ENCODE measurements around the gene BCO2. TPM values are rescaled to one million over a fixed set of nuclear protein-coding genes. Genes with fewer than 3 reads are reported as not detected.

The BCO2 gene
- total RNA-seq, 1 donor from 2014 or later = 1.5 TPM

DNA sequence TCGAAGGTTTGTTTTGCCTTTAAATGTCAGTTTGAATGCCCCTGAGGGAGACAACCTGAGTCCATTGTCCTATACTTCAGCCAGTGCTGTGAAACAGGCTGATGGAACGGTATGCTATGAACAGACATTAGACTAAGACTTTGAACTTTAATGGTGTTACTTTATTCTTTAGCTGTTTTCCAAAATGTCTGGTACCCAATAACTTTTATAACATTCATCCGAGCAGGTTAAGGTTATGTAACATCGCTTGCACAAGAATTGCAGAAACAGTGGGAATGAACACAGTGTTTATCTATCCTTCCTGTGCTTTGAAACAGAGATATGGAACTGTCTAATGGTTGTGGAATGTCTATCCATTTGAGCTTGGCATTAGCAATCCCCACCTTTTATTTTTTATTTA, 38.4 kb downstream of the BCO2 start:
- Mint-ChIP-seq H3K36me3 (ENCODE audit: unreplicated experiment) (no peaks in the 10 kb centered on the region), H3K27me3 (ENCODE audit: unreplicated experiment) (peaks cover 35% of the 10 kb centered on the region), H3K9me3 (ENCODE audit: unreplicated experiment) (no peaks in the 10 kb centered on the region), H3K27ac (ENCODE audit: unreplicated experiment) (no peak overlapping the region), H3K4me3 (ENCODE audit: unreplicated experiment) (no peak overlapping the region), H3K4me1 (ENCODE audit: unreplicated experiment) (peaks cover 8% of the 10 kb centered on the region)
- DNase-seq (ENCODE audit: extremely low spot score, unreplicated experiment) = no peak
- TF ChIP-seq, protein P1, sequence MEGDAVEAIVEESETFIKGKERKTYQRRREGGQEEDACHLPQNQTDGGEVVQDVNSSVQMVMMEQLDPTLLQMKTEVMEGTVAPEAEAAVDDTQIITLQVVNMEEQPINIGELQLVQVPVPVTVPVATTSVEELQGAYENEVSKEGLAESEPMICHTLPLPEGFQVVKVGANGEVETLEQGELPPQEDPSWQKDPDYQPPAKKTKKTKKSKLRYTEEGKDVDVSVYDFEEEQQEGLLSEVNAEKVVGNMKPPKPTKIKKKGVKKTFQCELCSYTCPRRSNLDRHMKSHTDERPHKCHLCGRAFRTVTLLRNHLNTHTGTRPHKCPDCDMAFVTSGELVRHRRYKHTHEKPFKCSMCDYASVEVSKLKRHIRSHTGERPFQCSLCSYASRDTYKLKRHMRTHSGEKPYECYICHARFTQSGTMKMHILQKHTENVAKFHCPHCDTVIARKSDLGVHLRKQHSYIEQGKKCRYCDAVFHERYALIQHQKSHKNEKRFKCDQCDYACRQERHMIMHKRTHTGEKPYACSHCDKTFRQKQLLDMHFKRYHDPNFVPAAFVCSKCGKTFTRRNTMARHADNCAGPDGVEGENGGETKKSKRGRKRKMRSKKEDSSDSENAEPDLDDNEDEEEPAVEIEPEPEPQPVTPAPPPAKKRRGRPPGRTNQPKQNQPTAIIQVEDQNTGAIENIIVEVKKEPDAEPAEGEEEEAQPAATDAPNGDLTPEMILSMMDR (IDR thresholded peaks at IDR 0.05) = no peak

DNA sequence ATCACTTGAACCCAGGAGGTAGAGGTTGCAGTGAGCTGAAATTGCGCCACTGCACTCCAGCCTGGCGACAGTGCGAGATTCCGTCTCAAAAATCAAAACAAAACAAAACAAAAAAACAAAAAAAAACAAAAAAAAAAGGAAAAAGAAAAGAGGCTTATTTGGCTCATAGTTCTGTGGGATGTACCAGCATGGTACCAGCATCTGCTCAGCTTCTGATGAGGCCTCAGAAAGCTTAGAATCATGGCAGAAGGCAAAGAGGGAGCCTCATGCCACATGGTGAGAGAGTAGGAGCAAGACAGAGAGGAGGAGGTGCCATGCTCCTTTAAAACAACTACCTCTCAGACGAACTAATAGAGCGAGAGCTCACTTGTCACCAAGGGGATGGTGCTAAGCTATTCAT, 40.3 kb downstream of the BCO2 start:
- Mint-ChIP-seq H3K9me3 (ENCODE audit: unreplicated experiment) (no peaks in the 10 kb centered on the region), H3K4me1 (ENCODE audit: unreplicated experiment) (peaks cover 8% of the 10 kb centered on the region), H3K36me3 (ENCODE audit: unreplicated experiment) (no peaks in the 10 kb centered on the region), H3K27ac (ENCODE audit: unreplicated experiment) (no peak overlapping the region), H3K27me3 (ENCODE audit: unreplicated experiment) (peaks cover 17% of the 10 kb centered on the region), H3K4me3 (ENCODE audit: unreplicated experiment) (no peak overlapping the region)
- no peak for DNase-seq (ENCODE audit: extremely low spot score, unreplicated experiment)
- TF ChIP-seq, protein P1 (IDR thresholded peaks at IDR 0.05) = no peak

DNA sequence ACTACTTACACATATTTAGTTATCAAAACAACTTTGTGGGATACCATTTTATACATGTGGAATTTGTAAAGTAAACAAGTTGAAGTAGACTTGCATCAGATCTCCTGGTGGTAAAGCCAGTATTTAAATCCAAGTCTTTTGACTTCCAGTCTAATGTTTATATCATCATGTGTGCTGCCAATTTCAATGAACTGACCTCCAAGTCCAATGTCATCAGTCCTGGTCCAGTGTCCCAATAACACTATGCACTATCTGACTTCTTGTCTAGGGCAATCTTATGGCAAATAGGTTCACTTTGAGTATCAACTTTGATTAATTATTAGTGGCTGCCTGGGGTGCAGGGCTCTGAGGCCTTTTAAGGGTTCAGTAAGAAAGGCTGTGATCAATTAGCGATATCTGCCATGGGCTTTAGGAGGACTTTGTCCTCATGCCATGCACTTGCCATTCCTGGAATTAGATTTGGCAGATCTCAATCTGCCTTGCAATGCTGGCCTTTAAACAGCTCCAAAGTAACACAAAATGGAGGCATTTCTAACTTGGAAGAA, 41.3 kb downstream of the BCO2 start:
- H3K9me3 Mint-ChIP-seq (ENCODE audit: unreplicated experiment) = no peaks in the 10 kb centered on the region
- peaks cover 12% of the 10 kb centered on the region for H3K4me1 Mint-ChIP-seq (ENCODE audit: unreplicated experiment)
- DNase-seq (ENCODE audit: extremely low spot score, unreplicated experiment) = no peak
- H3K36me3 Mint-ChIP-seq (ENCODE audit: unreplicated experiment) = no peaks in the 10 kb centered on the region
- peaks cover 10% of the 10 kb centered on the region for H3K27me3 Mint-ChIP-seq (ENCODE audit: unreplicated experiment)
- H3K4me3 Mint-ChIP-seq (ENCODE audit: unreplicated experiment) = no peak overlapping the region
- peak overlapping the region; percentile 23 for H3K27ac Mint-ChIP-seq (ENCODE audit: unreplicated experiment)
- TF ChIP-seq, protein P1 (IDR thresholded peaks at IDR 0.05) = no peak

DNA sequence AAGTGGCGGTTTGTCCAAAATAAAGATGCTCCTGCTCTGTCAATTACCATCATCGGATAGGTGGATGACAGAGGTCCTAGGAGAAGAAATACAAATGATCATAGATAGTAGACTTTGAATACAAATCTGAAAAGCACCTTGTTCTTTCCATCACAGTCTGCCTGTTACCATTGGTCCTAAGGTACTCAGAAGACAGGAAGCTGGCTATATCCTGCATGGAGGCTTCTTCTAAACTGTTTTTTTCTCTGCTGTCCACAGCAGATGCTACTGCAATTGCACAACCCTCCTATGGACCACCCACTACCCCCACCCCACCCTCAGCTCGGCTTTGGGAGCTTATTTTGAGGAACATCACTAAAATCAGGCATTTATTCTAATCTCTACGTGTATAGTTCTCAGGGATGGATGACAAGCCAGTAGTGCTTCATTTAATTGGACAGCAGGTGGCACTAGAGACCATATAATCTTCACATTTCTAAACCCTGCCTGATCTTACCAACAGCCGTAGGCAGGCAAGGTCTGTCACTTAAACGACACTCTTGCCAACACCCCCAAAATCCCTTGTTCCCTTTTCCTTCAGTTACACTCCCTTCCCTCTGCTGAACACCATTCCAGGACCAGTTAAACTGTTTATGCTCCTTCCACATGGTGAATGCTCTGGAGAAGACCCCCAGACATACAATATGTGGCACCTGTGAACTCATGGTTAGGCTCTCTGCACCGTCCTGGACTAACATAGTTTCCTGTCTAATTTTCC, 44.3 kb downstream of the BCO2 start:
- Mint-ChIP-seq H3K27ac (ENCODE audit: unreplicated experiment) (no peak overlapping the region), H3K9me3 (ENCODE audit: unreplicated experiment) (no peaks in the 10 kb centered on the region), H3K27me3 (ENCODE audit: unreplicated experiment) (no peaks in the 10 kb centered on the region), H3K4me1 (ENCODE audit: unreplicated experiment) (peaks cover 12% of the 10 kb centered on the region), H3K4me3 (ENCODE audit: unreplicated experiment) (no peak overlapping the region), H3K36me3 (ENCODE audit: unreplicated experiment) (no peaks in the 10 kb centered on the region)
- TF ChIP-seq, protein P1 (IDR thresholded peaks at IDR 0.05) = peak; percentile 82
- DNase-seq (ENCODE audit: extremely low spot score, unreplicated experiment) = no peak

DNA sequence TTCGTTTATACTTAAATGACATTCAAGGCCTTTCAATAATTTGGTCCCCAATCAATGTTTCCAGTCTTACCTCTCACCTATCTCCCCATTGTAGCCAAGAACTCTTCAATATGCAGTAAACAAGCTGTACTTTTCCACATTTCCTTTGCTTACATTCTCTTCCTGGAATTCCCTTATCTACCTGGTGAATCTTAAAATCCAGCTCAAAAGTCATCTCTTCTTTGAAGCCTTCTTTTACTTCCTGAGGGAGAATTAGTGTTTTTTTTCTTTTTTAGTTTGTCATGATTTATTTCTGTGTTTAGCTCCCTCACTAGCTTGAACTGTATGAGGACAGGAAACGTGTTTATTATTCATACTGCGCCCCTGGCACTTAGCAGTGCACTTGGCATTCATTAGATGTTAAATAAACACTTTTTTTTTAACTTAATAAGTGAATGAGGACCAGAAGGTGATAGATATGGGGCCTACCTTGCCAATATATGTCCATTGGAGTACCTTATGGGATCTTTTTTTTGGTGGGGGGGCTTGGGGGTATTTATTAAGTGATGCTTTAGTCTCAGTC, 46.0 kb downstream of the BCO2 start:
- Mint-ChIP-seq H3K36me3 (ENCODE audit: unreplicated experiment) (no peaks in the 10 kb centered on the region), H3K9me3 (ENCODE audit: unreplicated experiment) (no peaks in the 10 kb centered on the region), H3K27me3 (ENCODE audit: unreplicated experiment) (no peaks in the 10 kb centered on the region), H3K4me3 (ENCODE audit: unreplicated experiment) (no peak overlapping the region), H3K4me1 (ENCODE audit: unreplicated experiment) (peaks cover 11% of the 10 kb centered on the region), H3K27ac (ENCODE audit: unreplicated experiment) (peak overlapping the region; percentile 45)
- no peak for DNase-seq (ENCODE audit: extremely low spot score, unreplicated experiment)
- TF ChIP-seq, protein P1 (IDR thresholded peaks at IDR 0.05) = no peak

All from osteocyte (in vitro differentiated cells).